ENCODE measurements around the gene TMSB4X.

TMSB4X gene

DNA sequence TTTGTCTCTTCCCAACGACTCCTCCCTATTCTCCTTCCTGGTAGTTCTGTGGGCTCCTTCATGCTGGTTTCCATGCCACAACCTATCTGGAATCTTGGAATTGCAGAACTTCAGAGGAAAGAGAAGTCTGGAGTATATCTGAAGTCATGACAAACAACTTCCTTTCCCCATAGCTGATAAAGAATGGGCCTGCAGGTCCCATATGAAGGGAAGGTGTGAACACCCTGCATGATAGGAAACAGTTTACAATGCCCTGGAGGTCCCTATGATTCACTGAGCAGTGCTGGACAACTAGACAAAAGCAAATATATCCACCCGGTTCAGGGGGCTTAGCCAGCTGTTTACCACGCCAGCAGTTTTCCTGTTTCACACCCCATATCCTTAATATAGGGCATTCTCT is 50.1 kb downstream of the TMSB4X start:
- DNase-seq (ENCODE audit: low read depth), result no peak
